ENCODE results near the gene MEGF9.
"Not testable (repeated sequence)": the region's sequence is repeated elsewhere in the genome, so short reads cannot be mapped to it uniquely, and the experiment has no call there.

The MEGF9 gene

DNA sequence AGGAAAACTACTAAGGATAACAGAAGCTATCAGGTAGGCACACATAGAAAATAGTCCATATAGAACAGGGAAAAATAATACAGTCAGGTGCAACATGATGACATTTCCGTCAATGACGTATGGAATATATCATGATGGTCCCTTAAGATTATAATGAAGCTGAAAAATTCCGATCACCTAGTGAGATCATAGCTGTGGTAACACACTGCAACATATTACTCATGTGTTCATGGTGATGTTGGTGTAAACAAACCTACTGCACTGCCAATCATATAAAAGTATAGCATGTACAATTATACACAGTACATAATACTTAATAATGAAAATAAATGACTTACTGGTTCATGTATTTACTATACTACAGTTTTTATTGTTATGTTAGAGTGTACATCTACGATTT lies 60.0 kb downstream of the MEGF9 start:
- peak in 1 of 2 donors; percentile 24 for ATAC-seq

GRCh38 chr9:120653762-120654161 lies 60.5 kb downstream of the MEGF9 start:
- ATAC-seq = no peak

GRCh38 chr9:120652934-120653333 lies 61.3 kb downstream of the MEGF9 start:
- ATAC-seq = no peak

GRCh38 chr9:120650352-120650751 lies 63.9 kb downstream of the MEGF9 start:
- no peak for ATAC-seq

DNA sequence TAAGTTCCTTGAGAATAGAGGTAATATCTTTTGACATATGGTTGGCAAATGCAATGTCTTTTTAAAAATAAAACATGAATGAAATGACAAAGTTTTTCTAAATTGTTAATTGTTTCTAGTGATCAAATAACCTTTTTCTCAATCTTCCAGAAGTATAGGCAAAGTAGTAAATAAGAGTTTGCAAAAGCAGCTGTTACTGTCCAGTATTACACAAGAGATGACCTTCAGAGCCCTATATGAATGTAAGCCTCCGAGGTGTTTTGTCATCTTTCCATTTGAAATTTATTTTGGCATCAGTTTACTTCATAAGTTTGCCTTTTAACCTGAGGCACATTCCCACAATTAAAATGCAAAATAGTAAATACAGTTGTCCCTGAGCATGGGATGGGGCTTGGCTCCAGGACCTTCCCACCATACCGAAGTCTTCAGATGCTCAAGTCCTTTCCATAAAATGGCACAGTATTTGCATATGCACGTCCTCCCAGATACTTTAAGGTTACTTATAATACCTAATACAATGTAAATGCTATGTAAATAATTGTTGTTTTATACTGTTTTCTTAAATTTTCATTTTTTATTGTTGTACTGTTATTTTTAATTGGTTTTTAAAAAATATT lies 65.6 kb downstream of the MEGF9 start:
- ATAC-seq = no peak

- ATAC-seq = no peak
Observed at GRCh38 chr9:120646948-120647347, 67.3 kb downstream of the MEGF9 start.

DNA sequence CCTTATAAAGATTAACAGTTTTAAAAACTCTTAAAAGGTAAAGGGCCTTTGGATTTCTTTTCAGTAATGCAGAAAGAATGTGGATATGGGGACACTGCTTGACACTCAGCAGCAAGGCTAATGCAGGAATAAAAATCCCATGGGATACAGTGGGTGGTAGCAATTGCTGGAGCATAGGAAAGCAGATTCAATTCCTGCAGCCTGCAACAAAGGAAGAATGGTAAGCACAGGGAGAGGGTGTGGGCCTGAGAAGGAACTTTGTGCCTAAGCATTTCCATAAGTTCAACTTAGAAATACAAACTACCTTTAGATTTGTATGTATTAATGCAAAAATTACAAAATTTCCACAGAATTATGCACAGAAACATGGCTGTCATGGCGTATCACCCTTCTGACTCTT lies 68.5 kb downstream of the MEGF9 start:
- ATAC-seq = no peak

DNA sequence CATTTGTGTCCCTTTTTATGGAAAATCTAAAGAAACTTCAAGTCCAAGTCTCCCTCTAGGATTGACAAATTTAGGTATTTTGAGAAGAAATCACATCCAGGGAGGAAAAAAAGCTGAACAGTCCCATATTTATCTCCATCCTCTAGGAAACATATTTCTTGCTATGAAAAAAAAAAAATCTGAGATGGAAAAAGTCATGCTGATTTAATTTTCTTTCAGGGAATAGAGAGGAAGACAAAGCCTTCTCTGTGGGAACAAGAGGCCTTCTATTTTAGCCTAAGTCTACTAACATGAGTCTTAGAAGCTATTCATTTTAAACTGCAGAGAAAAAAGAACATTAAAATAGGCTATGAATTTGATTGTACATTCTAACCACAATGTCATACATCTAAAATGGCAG lies 71.2 kb downstream of the MEGF9 start:
- ATAC-seq = no peak

GRCh38 chr9:120642129-120642770 lies 72.0 kb downstream of the MEGF9 start:
- no peak for ATAC-seq

DNA sequence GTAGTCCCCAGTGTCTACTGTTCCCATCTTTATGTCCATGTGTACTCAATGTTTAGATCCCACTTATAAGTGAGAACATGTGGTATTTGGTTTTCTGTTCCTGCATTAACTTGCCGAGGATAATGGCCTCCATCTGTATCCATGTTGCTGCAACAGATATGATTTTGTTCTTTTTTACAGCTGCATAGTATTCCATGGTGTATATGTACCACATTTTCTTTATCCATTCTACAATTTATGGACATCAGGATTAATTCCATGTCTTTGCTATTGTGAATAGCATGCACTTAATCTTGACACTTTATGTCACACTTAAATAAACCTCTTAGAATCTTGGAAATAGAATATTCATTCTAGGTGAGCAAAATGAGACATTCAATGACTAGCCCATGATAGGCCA lies 73.4 kb downstream of the MEGF9 start:
- not testable (repeated sequence) for ATAC-seq

- ATAC-seq = no peak
Observed at GRCh38 chr9:120640380-120640779, 73.9 kb downstream of the MEGF9 start.

DNA sequence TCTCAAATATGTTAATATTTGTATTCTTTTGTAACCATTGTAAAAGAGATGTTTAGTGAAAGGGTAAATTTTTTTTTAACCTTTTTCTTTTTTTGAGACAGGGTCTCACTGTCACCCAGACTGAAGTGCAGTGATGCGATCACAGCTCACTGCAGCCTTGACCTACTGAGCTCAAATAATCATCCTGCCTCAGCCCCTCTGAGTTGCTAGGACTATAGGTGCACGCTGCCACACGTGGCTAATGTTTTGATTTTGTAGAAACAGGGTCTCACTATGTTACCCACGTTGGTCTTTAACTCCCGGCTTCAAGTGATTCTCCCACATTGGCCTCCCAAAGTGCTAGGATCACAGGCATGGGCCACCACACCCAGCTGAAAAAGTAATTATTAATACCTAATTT lies 76.4 kb downstream of the MEGF9 start:
- ATAC-seq = no peak

DNA sequence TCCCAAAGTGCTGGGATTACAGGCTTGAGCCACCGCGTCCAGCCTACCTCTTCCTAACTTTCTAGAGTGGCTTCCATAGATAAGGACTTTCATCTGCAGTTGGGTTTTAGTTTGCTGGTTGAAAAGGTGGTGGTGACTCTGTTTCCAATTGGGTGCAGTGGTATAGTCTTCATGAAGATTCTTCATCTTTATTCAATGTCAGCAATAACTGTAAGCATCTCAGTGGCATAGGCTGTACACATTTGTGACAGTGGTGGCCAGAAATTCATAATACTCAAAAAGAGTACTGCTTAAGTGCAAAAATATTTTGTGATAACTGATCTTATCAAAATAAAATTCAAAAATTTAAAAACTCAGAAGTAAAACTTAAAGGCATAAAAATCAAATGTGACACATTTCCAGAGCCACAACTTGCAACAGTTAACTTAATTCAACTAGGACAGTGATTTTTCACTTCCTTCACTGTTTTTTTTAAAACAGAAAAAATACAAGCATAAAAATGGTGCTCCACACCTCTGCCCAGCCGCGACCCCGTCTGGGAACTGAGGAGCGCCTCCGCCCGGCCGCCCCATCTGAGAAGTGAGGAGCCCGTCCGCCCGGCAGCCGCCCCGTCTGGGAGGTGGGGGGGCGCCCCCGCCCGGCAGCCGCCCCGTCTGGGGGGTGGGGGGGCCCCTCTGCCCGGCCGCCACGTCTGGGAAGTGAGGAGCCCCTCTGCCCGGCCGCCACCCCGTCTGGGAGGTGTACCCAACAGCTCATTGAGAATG lies 77.9 kb downstream of the MEGF9 start:
- ATAC-seq = no peak

- ATAC-seq = no peak
Observed at GRCh38 chr9:120635011-120635410, 79.3 kb downstream of the MEGF9 start.

DNA sequence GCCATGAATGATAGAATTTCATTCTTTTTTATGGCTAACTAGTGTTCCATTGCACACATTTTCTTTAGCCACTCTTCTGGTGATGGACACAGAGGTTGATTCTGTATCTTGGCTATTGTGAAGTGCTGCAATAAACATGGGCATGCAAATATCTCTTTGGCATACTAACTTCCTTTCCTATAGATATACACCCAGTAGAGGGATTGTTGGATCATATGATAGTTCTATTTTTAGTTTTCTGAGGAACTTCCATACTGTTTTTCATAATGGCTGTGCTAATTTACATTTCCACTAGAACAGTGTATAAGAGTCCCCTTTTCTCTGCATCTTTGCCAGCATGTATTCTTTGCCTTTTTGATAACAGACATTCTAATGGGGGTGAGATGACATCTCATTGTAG lies 83.9 kb downstream of the MEGF9 start:
- no peak for ATAC-seq

DNA sequence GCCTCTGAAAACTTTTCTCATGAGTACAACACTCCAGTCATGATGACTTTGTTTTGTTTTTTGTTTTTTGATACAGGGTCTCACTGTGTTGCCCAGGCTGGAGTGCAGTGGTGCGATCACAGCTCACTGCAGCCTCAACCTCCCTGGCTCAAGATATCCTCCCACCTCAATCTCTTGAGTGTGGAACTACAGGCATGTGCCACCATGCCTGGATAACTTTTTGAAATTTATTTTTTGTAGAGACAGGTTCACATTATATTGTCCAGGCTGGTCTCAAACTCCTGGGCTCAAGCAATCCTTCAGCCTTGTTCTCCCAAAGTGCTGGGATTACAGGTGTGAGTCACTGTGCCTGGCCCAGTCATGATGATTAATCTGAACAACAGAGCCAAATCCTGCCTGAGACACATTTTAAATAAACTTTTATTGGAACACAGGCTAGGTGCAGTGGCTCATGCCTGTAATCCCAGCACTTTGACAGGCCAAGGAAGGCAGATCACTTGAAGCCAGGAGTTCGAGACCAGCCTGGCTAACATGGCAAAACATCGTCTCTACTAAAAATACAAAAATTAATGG lies 85.3 kb downstream of the MEGF9 start:
- ATAC-seq = not testable (repeated sequence)

DNA sequence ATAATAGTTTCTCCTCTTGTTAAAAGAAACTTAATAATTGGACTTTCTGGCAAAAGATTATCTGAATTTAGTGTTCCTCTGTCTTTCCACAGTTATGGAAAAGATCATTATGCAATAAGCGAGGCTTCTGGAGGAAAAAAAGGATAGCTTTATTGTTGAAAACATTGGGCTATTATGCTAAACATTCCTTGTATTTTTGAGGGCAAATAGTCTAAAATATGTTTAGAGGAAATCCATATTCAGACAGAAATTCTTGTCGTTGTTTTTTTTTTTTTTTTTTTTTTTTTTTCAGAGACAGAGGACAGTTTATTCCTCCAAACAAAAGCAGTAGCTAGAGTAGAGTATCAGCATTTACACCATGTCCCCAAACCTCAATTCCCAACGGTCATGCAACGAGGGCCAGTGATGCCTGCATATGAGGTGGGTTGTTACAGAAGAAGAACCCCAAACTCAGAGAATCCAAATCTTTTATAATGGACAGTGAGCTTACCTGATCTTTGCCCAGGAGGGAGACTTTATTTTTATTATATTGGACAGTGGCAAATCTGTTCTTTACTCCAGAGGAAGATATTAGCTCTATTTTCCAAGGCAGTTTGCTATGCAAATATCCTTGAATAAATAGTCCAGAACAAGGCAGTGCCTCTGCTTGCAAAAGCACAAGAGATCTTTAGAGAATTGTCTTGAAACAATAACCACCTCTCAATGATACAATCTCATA lies 85.9 kb downstream of the MEGF9 start:
- ATAC-seq = no peak

DNA sequence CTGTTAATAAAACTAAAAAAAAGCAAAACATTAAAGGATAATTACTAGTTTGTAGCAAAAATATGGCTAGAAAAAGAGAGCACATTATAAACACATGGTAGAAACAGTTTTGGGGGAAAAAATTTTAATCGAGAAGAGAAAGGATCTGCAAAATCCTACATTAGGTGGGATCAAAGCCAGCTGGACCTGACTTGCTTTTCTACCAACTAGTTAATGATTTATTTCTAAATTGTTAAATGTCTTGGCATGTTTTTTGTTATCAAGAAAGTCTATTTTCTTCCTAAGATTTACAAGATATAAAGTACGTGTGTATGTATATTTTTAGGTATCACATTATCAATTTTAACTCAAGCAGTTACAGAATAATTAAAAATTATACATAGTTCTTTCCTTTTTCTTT lies 87.2 kb downstream of the MEGF9 start:
- ATAC-seq = no peak

GRCh38 chr9:120626512-120626911 lies 87.8 kb downstream of the MEGF9 start:
- no peak for ATAC-seq

GRCh38 chr9:120625222-120625621 lies 89.0 kb downstream of the MEGF9 start:
- ATAC-seq = no peak

DNA sequence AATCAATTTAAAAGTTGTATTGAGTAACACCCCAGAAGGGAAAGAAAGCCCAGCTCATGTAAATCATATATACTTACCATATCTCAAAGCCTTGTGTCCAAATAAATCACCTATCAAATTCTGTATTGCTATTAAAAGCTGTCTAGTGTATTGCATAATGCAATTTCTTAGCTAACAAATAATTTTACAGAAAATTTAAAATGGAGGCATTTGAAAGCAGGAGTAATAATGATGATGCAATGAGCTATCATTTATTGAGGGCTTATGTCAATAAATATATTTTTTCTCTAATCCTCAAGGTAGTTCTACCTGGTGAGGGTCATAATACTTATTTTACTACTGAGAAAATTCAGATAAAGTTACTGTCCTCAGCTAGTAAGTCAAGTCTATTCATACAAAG lies 91.5 kb downstream of the MEGF9 start:
- ATAC-seq = no peak

DNA sequence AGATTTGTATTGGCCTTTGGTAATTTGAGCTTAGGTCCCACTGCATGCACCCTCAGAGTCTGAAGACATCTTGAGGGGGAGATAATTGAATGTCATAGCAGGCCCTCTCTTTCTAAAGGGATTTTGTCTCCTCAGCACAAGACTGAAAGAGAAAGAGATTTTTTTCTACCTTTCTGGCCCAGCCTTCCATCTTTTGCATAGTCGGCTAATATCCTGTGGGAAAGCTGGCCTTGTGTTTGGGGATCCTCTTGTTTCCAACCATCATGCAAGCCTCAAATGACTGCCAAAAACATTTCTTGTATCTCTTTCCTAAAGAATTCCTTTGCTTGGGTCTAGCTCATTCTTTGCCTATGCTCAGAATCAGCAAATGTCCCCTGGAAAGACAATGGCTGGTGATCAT lies 92.3 kb downstream of the MEGF9 start:
- ATAC-seq = no peak
